Activated CD8-positive, alpha-beta memory T cell treated with anti-CD3 and anti-CD28 coated beads for 24 hours (primary cell): ENCODE results near the gene SNAI3.
"Not testable (repeated sequence)": the region's sequence is repeated elsewhere in the genome, so short reads cannot be mapped to it uniquely, and the experiment has no call there.

ENCODE experiments used
- DNase-seq: peaks from one replicate; pipeline ENCODE4 v3.0.0-alpha.2; 2020

Gene SNAI3

DNA sequence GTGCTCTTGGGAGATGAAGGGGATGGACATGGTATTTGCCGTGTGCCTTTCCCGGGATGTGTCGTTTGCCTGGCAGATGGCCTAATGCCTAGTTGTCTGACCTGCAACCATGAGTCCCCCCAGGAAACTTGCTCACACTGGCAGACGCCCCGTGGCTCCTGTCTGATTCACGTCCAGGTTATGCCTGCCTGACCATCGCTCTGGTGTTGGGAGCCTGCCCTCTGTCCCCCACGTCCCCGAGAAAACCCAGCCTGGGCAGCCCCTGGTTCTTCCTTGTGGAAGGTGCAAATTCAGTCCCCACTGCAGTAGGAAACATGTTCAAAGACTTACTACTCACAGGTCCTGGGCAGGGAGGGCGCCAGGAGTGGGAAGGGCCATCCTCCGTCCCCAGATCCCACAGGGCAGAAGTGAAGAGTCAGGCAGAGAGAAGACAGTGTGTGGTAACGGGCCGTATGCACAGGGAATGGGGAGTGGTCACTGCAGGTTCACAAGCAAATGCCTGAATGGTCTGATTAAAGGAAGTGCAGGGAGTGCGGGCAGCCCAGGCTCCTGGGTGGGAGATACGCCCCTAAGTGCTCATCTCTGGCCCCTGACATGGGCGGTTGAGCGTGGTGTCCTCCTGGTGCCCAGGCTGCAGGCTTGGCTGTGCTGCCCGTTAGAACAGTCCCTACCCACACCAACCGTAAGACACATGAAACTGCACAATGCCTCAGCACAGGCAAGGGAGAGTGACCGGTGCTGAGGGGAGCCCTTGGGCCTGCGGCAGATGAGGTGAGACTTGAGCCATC lies 4.2 kb upstream of the SNAI3 start:
- DNase-seq: no peak

DNA sequence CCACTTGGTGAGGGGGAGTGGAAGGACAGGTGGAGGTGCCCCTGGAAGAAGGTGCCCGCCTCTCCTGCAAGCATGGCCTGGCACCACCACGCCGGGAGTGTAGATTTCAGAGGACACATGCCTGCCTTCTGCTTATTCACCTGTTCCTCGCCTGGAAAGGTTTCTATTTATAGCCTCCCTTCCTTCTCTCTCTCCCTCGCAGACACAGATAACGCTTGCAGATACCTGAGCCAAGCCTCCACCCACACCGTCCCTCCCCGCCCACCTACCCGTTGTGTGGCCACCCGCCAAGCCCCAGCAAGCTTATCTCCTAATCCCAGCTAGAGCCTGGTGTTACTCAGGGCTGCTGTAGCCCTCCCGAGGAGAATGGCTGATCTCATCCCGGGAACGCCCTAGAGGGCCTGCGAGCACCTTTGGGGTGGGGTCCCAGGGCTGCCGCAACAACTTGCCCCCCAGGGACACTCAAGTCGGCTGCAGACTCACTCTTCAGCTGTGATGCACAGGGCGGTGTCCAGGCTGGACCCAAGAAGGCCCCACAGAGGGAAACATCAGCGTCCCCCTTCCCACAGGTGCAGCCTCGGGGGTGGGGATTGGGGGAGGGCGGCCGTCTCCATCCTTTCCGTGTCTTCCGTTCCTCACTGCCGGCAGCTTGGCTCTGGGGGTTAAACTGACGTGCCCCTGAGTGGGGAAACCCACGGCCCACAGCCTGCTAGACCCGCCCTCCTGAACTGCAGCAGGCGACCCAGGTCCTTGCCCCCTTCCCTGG lies 1.9 kb upstream of the SNAI3 start:
- no peak for DNase-seq

- DNase-seq: no peak
These were observed 1.3 kb upstream of the SNAI3 start for GRCh38 chr16:88687676-88688012.

- no peak for DNase-seq
These were observed 908 bp upstream of the SNAI3 start for GRCh38 chr16:88687254-88687576.

- no peak for DNase-seq
These were observed 257 bp downstream of the SNAI3 start for GRCh38 chr16:88686062-88686438.

GRCh38 chr16:88685156-88686061 lies 898 bp downstream of the SNAI3 start:
- DNase-seq: peak; percentile 82

DNA sequence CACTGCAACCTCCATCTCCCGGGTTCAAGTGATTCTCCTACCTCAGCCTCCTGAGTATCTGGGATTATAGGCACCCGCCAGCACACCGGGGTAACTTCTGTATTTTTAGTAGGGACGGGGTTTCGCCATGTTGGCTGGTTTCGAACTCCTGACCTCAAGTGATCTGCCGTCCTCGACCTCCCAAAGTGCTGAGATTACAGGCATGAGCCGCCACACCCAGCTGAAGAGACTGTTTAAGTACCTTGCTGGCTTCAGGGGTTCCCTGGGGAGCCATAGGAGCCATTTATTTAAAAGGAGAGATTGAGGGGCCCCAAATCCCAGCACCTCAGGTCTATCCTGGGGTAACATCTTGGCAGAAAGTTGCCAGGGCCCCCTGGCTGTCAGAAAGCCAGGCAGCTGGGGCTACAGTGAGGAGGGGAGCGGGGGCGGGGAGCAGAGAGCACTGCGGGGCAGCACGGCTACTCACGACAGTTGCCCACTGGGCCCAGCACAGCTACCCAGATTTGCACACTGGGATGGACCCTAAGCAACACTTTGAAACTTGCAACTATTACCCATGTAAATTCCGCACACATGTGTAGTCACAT lies 1.6 kb downstream of the SNAI3 start:
- DNase-seq: no peak

GRCh38 chr16:88681709-88682451 lies 4.4 kb downstream of the SNAI3 start:
- DNase-seq: peak; percentile 86

- DNase-seq: peak; percentile 73
These were observed 5.1 kb downstream of the SNAI3 start for GRCh38 chr16:88681084-88681680.

DNA sequence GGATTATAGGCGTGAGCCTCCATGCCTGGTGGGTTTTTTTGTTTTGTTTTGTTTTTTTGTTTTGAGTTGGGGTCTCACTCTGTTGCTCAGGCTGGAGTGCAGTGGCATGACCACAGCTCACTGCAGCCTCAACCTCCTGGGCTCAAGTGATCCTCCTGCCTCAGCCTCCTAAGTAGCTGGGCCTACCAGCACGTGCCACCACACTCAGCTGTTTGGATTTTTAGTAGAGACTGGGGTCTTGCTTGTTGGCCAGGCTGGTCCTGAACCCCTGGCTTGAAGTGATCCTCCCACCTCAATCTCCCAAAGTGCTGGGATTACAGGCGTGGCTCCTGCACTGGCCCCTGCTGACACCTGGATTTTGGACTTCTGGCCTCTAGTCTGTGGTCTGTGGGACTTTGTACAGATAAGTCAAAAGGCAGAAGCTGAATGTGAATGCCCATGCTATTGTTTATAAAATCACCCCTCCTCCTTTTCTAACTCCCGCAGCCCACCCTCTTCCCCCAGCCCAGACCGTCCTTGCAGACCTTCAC lies 5.7 kb downstream of the SNAI3 start:
- no peak for DNase-seq

DNA sequence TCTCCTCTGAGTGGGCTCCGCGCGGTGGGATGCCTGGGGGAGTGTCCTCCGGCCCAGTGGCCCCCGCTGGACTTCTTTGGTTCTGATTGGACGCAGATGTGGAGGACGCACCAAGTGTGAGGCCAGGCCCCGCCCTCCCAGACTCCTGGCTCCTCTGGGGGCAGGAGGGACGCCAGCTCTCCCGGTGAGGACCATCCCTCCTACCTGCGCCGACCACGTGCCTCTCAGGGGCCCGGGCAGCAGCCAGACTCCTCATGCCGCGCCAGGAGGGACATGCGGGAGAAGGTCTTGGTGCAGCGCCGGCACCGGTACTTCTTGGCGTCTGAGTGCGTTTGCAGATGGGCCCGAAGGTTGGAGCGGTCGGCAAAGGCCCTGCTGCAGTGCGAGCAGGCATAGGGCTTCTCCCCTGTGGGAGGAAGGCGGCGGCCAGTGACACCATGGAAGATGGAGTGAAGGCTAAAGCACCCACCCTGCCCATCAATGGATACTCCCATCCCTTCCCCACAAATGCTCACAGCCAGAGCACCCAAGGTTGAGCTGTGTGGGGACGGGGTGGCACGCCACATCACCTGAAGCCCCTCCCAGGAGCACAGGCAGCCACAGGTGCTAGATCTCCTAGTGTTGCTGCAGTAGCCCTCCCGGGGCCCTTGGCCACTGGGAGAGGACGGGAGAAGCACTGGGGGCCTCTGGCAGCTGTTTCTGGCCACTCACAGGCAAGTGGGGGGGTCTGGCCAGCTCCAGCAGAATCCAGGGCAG lies 7.9 kb downstream of the SNAI3 start:
- DNase-seq: no peak

DNA sequence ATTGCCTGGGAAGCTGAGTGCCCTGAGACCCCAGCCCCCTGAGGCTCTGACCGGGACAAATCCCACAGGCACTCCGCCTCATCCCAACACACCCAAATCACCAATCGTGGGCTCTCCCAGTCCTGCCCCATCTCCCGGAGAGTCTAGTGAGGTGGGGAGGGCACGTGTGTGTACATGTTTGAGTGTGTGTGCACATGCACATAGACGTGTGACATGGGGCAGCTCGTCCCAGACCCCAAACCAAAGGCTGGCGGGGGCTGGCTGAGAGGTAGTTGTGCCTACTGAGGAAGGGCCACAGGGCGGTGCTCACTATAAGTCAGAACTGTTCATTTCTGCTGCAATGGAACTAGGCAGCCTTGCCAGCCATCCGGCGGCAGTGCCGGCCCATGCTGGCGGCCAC lies 8.6 kb downstream of the SNAI3 start:
- DNase-seq: no peak

- DNase-seq: no peak
These were observed 9.6 kb downstream of the SNAI3 start for GRCh38 chr16:88676502-88677242.

- DNase-seq: no peak
These were observed 12.5 kb downstream of the SNAI3 start for GRCh38 chr16:88673716-88674379.

GRCh38 chr16:88672776-88673175 lies 13.5 kb downstream of the SNAI3 start:
- DNase-seq: no peak

- no peak for DNase-seq
These were observed 14.5 kb downstream of the SNAI3 start for GRCh38 chr16:88671806-88672205.

- DNase-seq: no peak
These were observed 16.3 kb downstream of the SNAI3 start for GRCh38 chr16:88669980-88670379.

GRCh38 chr16:88669493-88669892 lies 16.8 kb downstream of the SNAI3 start:
- DNase-seq: not testable (repeated sequence)

GRCh38 chr16:88667461-88667860 lies 18.8 kb downstream of the SNAI3 start:
- no peak for DNase-seq

GRCh38 chr16:88665570-88665969 lies 20.7 kb downstream of the SNAI3 start:
- no peak for DNase-seq
